Body of pancreas (tissue), 4 donors: ENCODE measurements around the gene BRMS1. TPM values are rescaled to one million over a fixed set of nuclear protein-coding genes. Genes with fewer than 3 reads are reported as not detected.

Experiments
- ATAC-seq: fragments of 150-250 bp; one replicate; pipeline ENCODE4 v1.9.1; 2016
- DNase-seq, 4 donors: peaks; one replicate each; pipeline ENCODE4 v3.0.0-alpha.2; 2019
- H3K27ac ChIP-seq, 4 donors: fragments of 200-600 bp; sonication (generic); 1 replicate in 3 of 4; 2 replicates in 1 of 4; pipeline versions ENCODE4 v1.5.1 to v1.6.1; 2016 to 2019; ENCODE audit warnings: mild to moderate bottlenecking in 1 of 4, mixed read lengths in 1 of 4, moderate library complexity in 1 of 4
- H3K27me3 ChIP-seq, 2 donors: fragments of 200-600 bp; sonication (generic); one replicate each; pipeline ENCODE4 v1.6.0; 2016; ENCODE audit warnings: mild to moderate bottlenecking in 1 of 2
- H3K36me3 ChIP-seq, 2 donors: fragments of 200-600 bp; sonication (generic); replicated peaks in 1 of 2; 2 replicates each; pipeline ENCODE4 v1.5.1; 2016; ENCODE audit warnings: low read depth in 2 of 2; ENCODE audit not compliant: insufficient read depth in 1 of 2
- H3K4me1 ChIP-seq: fragments of 200-600 bp; sonication (generic); one replicate; pipeline ENCODE4 v1.6.0; 2016
- H3K4me3 ChIP-seq, 2 donors: fragments of 200-600 bp; sonication (generic); 1 replicate in 1 of 2; 2 replicates in 1 of 2; pipeline ENCODE4 v1.5.1; 2016 to 2019
- H3K9me3 ChIP-seq, 3 donors: fragments of 200-600 bp; sonication (generic); 1 replicate in 2 of 3; 2 replicates in 1 of 3; pipeline ENCODE4 v1.5.1; 2016
- POLR2A ChIP-seq, 3 donors: fragments of 450-650 bp; IDR thresholded peaks; one replicate each; pipeline ENCODE4 v1.6.1; 2016; ENCODE audit warnings: antibody characterized with exemption in 3 of 3, mild to moderate bottlenecking in 2 of 3
- WGBS, 2 donors: methylation state at CpG; one replicate each; pipeline ENCODE4 v1.1.5; 2017; 5-methylcytosine and 5-hydroxymethylcytosine counted together
- intact Hi-C: fragments of 100-400 bp; cut with DNase I; formaldehyde crosslinking; loops from one replicate; pipeline ENCODE4 v1.15.1; 2023
- total RNA-seq, 2 donors: library from RNA; depleted of rRNA; stranded (reverse); fragments of >200 nt; gene quantifications; one replicate each; pipeline ENCODE4 v1.1.0, GENCODE V29; 2016
- TF ChIP-seq, protein P1 (sequence below), 7 experiments: fragments of 450-650 bp in 4 of 7; fragments of 200-600 bp in 3 of 7; sonication (generic) in 3 of 7; IDR thresholded peaks; one replicate each; pipeline ENCODE4 v1.5.1; 2016 to 2019; ENCODE audit warnings: antibody characterized with exemption in 7 of 7

The BRMS1 gene
- total RNA-seq, 2 donors from 2014 or later: 19.4 to 23.1 TPM

DNA sequence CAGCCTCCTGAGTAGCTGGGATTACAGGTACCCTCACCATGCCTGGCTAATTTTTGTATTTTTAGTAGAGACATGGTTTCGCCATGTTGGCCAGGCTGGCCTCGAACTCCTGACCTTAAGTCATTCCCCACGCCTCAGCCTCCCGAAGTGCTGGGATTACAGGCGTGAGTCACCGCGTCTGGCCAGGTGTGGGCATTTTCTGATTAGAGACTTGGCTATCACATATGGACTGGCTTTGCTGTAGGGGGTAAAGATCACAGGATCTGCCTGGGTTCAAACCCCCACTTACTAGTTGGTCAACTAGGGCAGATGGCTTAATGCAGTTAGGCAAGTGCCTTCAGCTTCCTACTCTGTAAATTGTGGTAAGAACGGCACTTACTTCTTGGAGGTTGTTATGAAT, 34.6 kb downstream of the BRMS1 start:
- H3K27ac ChIP-seq: no peak overlapping the region
- TF ChIP-seq, protein P1, sequence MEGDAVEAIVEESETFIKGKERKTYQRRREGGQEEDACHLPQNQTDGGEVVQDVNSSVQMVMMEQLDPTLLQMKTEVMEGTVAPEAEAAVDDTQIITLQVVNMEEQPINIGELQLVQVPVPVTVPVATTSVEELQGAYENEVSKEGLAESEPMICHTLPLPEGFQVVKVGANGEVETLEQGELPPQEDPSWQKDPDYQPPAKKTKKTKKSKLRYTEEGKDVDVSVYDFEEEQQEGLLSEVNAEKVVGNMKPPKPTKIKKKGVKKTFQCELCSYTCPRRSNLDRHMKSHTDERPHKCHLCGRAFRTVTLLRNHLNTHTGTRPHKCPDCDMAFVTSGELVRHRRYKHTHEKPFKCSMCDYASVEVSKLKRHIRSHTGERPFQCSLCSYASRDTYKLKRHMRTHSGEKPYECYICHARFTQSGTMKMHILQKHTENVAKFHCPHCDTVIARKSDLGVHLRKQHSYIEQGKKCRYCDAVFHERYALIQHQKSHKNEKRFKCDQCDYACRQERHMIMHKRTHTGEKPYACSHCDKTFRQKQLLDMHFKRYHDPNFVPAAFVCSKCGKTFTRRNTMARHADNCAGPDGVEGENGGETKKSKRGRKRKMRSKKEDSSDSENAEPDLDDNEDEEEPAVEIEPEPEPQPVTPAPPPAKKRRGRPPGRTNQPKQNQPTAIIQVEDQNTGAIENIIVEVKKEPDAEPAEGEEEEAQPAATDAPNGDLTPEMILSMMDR (IDR thresholded peaks at IDR 0.05): no peak
- TF ChIP-seq POLR2A (IDR thresholded peaks at IDR 0.05): no peak
- 58% methylated on average over 8 of the region's 8 CpGs for WGBS, 2 donors
- intact Hi-C loops: no loop called here
- no peaks in the 10 kb centered on the region for H3K9me3 ChIP-seq
- no peak overlapping the region for H3K4me3 ChIP-seq
- ATAC-seq (no peak), DNase-seq (no peak)
- H3K36me3 ChIP-seq: no peaks in the 10 kb centered on the region
- H3K4me1 ChIP-seq: peaks cover 21% of the 10 kb centered on the region
- no peaks in the 10 kb centered on the region for H3K27me3 ChIP-seq

DNA sequence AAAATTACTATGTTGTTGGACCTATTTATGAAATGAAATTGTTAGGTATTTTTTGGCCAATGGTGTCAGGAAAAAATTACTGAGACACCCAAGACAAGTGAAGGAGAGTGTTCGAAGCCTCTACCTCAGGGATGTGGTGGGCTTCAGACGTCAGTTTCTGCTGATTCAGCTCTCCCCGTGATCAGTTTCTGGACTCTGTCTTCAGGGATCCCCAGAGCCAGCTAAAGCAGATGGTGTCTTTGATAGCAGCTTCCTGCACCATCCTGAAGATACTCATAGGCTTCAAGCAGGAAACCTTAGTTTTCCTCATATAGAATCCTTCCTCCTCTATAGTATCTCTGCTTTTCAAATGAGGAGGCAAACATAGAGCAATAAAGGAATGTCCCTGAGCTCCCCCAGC, 35.4 kb downstream of the BRMS1 start:
- Histone ChIP-seq H3K27ac (no peak overlapping the region), H3K9me3 (no peaks in the 10 kb centered on the region), H3K36me3 (no peaks in the 10 kb centered on the region), H3K4me3 (no peak overlapping the region), H3K4me1 (peaks cover 21% of the 10 kb centered on the region), H3K27me3 (no peaks in the 10 kb centered on the region)
- ATAC-seq: no peak
- no peak for DNase-seq
- TF ChIP-seq POLR2A (IDR thresholded peaks at IDR 0.05): no peak
- TF ChIP-seq, protein P1 (IDR thresholded peaks at IDR 0.05): no peak
- intact Hi-C loops: no loop called here
- 52 to 65% methylated on average over 3 of the region's 3 CpGs for WGBS, 2 donors

DNA sequence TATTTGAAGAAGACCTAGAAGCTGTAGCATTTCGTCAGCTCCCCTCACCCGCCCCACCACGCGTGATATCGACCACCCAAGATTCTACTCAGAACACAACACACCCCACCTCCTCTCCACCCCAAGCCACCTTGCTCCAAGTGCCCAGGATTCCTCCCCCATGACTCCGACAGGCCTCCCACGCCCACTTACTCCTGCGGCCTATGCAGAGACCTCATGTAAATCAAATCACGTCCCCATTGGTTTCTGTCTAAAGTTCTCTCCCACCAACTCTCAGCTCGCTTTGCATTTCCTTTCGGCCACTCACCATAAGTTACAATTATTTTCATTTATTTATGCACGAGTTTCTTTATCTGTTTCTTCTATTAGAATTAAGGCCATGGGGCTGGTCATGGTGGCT, 42.2 kb downstream of the BRMS1 start:
- ATAC-seq: no peak
- Histone ChIP-seq H3K36me3 (no peaks in the 10 kb centered on the region), H3K27ac (no peak overlapping the region), H3K4me3 (no peak overlapping the region), H3K9me3 (no peaks in the 10 kb centered on the region), H3K4me1 (no peaks in the 10 kb centered on the region), H3K27me3 (no peaks in the 10 kb centered on the region)
- no peak for DNase-seq
- TF ChIP-seq, protein P1 (IDR thresholded peaks at IDR 0.05): no peak
- no peak for TF ChIP-seq POLR2A (IDR thresholded peaks at IDR 0.05)
- WGBS, 2 donors: 75 to 84% methylated on average over 12 of the region's 12 CpGs
- intact Hi-C loops: no loop called here

DNA sequence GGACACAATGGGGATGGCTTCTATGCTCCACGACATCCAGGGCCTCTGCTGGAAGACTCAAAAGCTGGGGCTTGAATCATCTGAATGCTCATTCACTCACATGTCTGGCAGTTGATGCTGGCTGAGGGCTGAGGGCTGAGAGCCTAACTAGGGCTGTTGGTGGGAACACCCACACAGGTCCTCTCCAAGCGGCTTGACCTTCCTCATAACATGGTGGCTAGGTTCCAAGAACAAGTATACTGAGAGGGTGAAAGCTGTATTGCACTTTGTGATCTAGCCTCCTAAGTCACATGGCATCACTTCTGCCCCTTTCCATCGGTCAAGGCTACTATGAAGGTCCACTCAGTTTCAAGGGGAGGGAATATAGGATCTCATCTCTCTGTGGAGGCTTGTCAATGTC, 45.7 kb downstream of the BRMS1 start:
- H3K4me1 ChIP-seq: no peaks in the 10 kb centered on the region
- 50 to 64% methylated on average over 2 to 3 of the region's 3 CpGs for WGBS, 2 donors
- H3K27me3 ChIP-seq: no peaks in the 10 kb centered on the region
- no peak for ATAC-seq
- H3K27ac ChIP-seq: no peak overlapping the region
- H3K9me3 ChIP-seq: no peaks in the 10 kb centered on the region
- intact Hi-C loops: no loop called here
- DNase-seq: no peak
- TF ChIP-seq, protein P1 (IDR thresholded peaks at IDR 0.05): no peak
- TF ChIP-seq POLR2A (IDR thresholded peaks at IDR 0.05): no peak
- H3K4me3 ChIP-seq: no peak overlapping the region
- H3K36me3 ChIP-seq: no peaks in the 10 kb centered on the region

DNA sequence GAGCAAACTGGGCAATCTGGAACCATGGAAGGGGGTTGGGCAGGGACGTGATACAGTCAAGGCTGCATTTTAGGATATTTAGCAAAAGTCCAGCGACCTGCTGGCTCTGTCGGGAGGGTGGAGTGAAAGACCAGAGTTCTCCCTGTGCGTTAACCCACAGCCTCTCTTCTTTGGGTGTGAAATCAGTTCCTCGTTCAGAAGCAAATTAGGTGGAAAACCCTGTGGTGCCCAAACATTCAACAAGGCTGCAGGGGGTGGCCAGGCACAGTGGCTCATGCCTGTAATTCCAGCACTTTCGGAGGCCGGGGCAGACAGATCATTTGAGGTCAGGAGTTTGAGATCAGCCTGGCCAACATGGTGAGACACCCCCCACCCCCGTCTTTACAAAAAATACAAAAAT, 47.3 kb downstream of the BRMS1 start:
- ATAC-seq (no peak), DNase-seq (no peak)
- no peaks in the 10 kb centered on the region for H3K27me3 ChIP-seq
- WGBS, 2 donors: 52 to 70% methylated on average over 8 of the region's 8 CpGs
- H3K27ac ChIP-seq: no peak overlapping the region
- no peaks in the 10 kb centered on the region for H3K4me1 ChIP-seq
- H3K9me3 ChIP-seq: no peaks in the 10 kb centered on the region
- no peak overlapping the region for H3K4me3 ChIP-seq
- TF ChIP-seq, protein P1 (IDR thresholded peaks at IDR 0.05): no peak
- no peak for TF ChIP-seq POLR2A (IDR thresholded peaks at IDR 0.05)
- no peaks in the 10 kb centered on the region for H3K36me3 ChIP-seq
- intact Hi-C loops: no loop called here
